EL (cell line): ENCODE measurements around the gene IQSEC1.

Experiments
- DNase-seq: peaks from one replicate; pipeline ENCODE4 v3.0.0-alpha.2; 2016

IQSEC1 gene

DNA sequence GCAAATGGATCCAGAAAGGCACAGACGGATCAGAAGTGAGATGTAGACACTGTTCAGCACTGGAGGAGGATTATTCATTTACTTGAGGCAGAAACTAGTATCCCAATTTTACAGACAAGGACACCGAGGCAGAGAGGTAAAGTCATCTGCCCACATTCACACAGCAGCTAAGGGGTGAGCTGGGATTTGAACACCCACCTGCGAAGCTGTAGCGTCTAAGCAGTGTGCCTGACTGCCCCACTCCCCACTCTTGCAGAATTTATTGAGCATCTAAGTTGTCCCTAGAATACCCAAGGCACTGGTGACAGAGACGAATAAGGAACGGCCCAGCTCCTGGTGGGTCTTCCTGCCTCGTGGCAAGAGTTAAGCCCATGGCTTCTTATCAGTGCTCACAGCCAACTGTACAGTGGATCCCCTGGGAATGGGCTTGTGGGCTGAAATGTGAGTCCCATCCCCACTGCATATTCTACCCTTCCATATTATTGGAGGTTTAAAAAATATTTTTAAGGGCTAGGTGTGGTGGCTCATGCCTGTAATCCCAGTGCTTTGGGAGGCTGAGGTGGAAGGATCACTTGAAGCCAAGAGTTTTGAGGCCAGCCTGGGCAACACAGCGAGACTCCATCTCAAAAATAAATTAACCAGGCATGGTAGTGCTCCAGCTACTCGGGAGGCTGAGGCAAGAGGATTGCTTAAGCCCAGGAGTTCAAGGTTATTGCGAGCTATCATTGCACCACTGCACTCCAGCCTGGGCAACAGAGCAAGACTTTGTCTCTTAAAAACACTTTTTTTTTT lies 77.6 kb downstream of the IQSEC1 start:
- no peak for DNase-seq

DNA sequence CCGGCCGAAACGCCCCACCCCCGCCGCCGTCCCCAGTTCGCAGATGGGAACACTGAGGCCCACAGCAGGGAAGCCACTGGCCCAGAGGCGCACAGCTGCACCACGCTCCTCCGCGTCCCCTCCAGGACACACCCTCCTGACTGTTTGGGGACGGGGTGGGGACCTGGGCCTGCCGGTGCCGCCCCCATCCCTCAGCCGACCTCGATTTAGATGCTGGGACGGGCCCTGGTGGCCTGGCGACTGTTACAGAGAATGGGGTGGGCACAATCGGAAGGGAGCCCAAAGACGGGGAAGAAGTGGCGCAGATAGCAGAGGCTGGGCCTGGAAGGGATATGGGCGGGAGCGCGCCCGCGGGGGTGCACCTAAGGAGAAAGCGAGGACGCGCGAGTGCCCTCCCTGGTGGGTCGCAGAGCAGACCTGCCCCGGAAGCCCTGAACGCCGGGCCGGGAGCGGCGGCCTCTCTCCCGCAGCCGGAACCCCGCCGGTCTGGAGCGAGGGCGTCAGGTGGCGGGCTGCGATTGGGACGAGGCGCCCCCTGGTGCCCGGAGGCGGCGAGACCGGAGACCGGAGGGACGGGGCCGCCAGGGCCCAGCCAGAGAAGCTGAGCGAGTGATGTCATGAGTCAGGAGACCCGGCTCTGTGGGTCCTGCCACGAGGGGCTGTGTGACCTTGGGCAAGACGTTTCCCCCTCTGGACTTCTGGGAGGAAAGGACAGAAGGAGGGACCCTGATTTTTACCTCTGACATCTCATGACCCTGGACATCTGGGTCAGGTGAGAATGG lies 78.4 kb downstream of the IQSEC1 start:
- DNase-seq: peak; percentile 81

DNA sequence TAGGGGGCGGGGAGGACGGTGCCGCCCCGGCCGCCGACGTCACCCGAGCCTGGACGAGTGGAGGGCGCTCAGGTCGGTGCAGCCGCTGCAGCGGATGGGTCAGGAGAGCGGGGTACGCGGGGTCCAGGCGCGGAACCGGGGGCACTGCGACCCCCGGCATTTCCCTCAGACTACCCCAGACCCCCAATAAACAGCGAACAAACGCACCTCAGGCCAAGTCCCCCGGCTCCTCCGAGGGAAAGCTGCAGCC lies 78.9 kb downstream of the IQSEC1 start:
- DNase-seq: no peak

GRCh38 chr3:12993517-12994356 lies 79.5 kb downstream of the IQSEC1 start:
- DNase-seq: peak; percentile 36

GRCh38 chr3:12992629-12993516 lies 80.4 kb downstream of the IQSEC1 start:
- peak; percentile 64 for DNase-seq

DNA sequence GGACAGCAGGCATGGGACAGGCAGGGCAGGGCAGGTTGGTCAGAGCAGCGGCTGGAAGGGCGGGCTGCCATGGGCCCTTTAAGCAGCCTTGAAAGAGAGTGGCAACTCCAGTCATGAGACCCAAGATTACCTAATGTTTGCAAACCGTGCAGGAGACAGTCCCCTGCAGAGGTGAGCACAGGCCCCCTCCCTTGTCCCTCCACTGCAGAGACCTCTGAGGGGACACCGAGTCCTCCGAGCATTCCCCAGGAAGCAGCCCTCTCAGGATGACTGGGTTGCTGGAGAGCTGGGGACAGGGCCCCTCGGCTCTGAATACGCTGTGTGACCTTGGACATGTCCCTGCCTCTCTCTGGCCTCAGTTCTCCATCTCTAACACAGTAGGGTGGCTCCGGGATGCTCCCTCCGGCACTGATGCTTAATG lies 81.4 kb downstream of the IQSEC1 start:
- no peak for DNase-seq

DNA sequence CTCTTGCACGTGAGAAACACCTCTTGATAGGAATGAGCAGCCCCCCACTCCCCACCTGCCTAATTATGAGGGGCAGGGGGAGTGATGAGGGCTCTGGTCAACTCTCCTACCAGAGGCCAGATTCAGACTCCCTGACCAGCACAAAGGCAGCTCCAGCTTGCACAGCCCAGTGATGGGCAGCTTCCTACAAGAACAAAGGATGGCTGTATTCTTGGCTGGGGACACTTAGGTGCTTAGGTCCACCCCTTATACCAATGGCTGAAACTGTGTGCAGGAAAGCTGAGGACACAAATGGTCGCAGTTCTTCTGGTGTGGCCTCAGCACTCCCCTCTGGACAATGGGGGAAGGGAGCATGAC lies 81.8 kb downstream of the IQSEC1 start:
- DNase-seq: no peak

- peak; percentile 84 for DNase-seq
Measured at GRCh38 chr3:12990781-12991480, 82.3 kb downstream of the IQSEC1 start.

GRCh38 chr3:12990306-12990705 lies 82.9 kb downstream of the IQSEC1 start:
- peak; percentile 58 for DNase-seq

DNA sequence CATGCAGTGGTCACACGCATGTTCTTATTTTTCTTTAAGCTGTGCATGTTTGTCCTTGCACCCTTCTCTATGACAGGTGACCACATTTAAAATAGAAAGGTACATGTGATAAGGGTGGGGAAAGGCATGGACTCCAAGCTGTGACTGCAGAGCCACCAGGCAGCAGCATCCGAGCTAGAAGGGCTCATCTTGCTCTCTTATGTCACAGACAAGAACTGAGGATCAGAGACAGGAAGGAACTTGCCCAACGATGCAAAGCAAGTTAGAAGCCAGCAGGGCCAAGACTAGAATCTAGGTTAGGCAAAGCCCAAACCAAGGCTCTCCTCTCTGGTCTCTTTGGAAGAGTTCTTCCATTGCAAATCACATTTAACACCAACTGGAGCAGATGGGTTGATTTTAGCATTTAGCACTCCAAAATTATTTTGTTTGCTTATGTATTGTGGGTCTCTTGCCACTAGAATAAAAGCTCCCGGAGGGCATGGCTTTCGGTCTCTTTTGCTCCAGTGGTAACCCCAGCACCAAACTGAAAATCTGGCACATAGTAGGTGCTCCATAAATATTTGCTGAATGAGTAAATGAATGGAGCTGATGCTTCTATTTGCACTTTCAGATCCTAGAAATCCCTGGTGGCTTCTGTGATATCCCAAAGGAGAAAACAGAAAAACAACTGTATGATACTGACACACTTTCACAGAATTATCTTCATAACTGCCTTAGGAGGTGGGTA lies 84.3 kb downstream of the IQSEC1 start:
- DNase-seq: no peak

DNA sequence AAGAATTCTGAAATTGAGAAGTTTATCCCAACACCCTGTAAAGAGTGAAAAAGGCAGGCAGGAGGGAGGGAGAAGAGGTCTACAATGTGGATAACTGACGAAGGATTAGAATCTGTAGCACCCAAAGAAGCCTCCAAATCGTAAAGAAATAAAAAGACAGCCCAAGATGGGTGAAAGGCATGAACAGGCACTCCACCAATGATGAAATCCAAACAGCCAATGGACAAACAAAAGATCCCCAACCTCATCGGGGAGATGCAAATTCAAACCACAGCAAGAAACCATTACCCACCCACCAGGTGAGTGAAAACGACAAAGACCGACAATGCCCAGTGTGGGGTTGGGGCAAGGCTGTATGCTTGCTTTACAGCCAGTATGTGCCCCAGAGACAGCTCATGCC lies 85.6 kb downstream of the IQSEC1 start:
- no peak for DNase-seq

- no peak for DNase-seq
Measured at GRCh38 chr3:12986986-12987385, 86.2 kb downstream of the IQSEC1 start.

- DNase-seq: no peak
Measured at GRCh38 chr3:12986521-12986920, 86.7 kb downstream of the IQSEC1 start.

- DNase-seq: no peak
Measured at GRCh38 chr3:12986031-12986430, 87.2 kb downstream of the IQSEC1 start.

DNA sequence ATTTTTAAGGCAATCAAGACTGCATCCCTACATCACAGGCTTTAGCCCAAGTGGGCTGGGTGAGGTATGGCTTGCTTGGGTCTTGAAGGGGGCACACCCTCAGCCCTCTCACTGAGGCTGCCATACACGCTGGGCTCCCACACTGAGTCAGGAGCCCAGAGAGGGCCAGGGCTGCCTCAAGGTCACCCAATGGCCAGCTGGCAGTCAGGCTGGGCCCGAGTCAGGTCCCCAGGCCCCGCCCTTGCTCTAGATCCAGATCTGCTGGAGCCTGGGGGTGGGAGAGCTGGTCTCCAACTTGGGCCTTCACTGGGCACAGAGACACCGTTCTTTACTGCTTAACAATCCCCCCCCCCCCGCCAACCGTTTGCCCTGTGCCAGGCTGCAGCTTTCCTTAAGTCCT lies 88.1 kb downstream of the IQSEC1 start:
- no peak for DNase-seq

DNA sequence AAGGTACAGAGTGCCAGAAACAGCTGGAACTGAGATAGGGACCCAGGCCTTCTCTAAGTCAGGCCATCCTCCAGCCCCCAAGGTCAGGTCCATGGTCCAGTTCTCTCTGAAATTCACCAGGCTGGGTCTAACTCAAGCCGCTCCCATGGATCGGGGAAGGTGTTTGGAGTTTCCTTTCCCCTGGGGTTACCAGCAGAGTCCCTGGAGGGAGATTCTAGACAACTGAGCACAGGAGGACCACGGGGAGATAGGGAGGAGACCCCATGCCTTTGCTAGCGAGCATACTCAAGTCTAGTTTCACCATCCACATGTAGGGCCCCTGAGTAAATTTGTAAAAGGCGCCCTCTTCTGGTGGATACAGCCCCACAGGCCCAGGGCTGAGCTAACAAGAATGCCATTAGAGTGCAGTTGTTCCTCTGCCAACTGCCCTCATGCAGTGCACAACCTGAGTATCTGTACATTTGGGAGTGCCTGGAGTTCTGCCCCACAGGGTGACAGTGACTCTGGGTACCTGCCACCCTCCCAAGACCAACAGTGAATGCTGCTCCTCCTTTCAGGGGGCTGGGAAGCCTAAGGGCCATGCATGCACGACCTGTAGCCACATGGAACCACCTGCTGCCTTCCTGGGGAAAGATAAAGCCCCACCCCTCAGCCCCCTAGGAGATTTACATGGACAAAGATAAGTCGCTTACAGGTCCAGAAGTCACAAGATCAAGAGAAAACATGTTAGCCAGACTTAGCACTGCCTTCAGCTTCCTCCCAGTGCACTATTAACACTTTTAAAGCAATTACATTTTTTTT lies 89.0 kb downstream of the IQSEC1 start:
- peak; percentile 63 for DNase-seq

GRCh38 chr3:12983319-12983718 lies 89.9 kb downstream of the IQSEC1 start:
- DNase-seq: no peak

DNA sequence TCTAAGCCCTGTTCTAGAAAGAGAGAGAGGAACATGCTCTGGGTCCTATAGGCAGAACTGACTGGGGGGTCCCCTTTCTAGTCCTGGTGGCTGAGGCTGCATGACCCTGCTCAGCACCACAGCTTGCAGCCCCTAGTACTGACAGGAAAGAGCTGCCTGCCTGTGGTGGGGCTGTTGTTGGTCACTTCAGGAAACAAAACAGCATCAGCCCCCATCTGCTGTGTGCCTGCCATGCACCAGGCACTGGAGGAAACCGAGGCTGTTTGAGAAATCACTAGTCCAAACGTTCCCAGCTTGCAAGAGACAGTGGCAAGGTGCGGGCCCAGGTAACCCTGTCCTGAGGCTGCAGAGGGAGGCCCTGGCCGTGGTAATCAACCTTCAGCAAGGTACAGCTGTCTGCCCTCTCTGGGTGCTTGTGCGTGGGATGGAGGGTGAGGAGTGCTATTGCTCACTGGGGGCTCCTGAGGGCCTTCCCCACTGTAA lies 90.6 kb downstream of the IQSEC1 start:
- DNase-seq: no peak

GRCh38 chr3:12981306-12982275 lies 91.6 kb downstream of the IQSEC1 start:
- no peak for DNase-seq
